Hepatocyte (in vitro differentiated cells): ENCODE results near the gene PIM3. TPM values are rescaled to one million over a fixed set of nuclear protein-coding genes. Genes with fewer than 3 reads are reported as not detected.

Source experiments
- DNase-seq: peaks from one replicate; pipeline ENCODE4 v3.0.0-alpha.2; 2016; ENCODE audit warnings: low spot score
- H2AFZ ChIP-seq: fragments of 200-600 bp; sonication (generic); 2 replicates; pipeline ENCODE4 v1.6.0; 2016; ENCODE audit warnings: antibody characterized with exemption, mild to moderate bottlenecking
- H3K27ac ChIP-seq: fragments of 200-600 bp; sonication (generic); 2 replicates; pipeline ENCODE4 v1.5.1; 2016; ENCODE audit warnings: mild to moderate bottlenecking
- H3K27me3 ChIP-seq: fragments of 200-600 bp; sonication (generic); 2 replicates; pipeline ENCODE4 v1.6.1; 2016
- H3K36me3 ChIP-seq: fragments of 200-600 bp; sonication (generic); replicated peaks from 2 replicates; pipeline ENCODE4 v1.5.1; 2016; ENCODE audit warnings: low read depth; ENCODE audit not compliant: insufficient read depth
- H3K4me1 ChIP-seq: fragments of 200-600 bp; sonication (generic); 2 replicates; pipeline ENCODE4 v1.5.1; 2016; ENCODE audit warnings: mild to moderate bottlenecking, moderate library complexity; ENCODE audit not compliant: insufficient read depth
- H3K4me2 ChIP-seq: fragments of 200-600 bp; sonication (generic); 2 replicates; pipeline ENCODE4 v1.6.0; 2016
- H3K4me3 ChIP-seq: fragments of 200-600 bp; sonication (generic); 2 replicates; pipeline ENCODE4 v1.5.1; 2016; ENCODE audit warnings: mild to moderate bottlenecking
- H3K79me2 ChIP-seq: fragments of 200-600 bp; sonication (generic); 2 replicates; pipeline ENCODE4 v1.6.0; 2017; ENCODE audit warnings: mild to moderate bottlenecking
- H3K9me2 ChIP-seq: fragments of 200-600 bp; sonication (generic); replicated peaks from 2 replicates; pipeline ENCODE4 v1.6.0; 2017; ENCODE audit warnings: mild to moderate bottlenecking; ENCODE audit not compliant: insufficient read depth
- H3K9me3 ChIP-seq: fragments of 200-600 bp; sonication (generic); 2 replicates; pipeline ENCODE4 v1.5.1; 2016; ENCODE audit warnings: low read depth, mild to moderate bottlenecking
- H4K20me1 ChIP-seq: fragments of 200-600 bp; sonication (generic); 2 replicates; pipeline ENCODE4 v1.6.0; 2016; ENCODE audit warnings: mild to moderate bottlenecking; ENCODE audit not compliant: insufficient read depth, poor library complexity, severe bottlenecking
- EZH2 ChIP-seq: fragments of 200-600 bp; sonication (generic); IDR thresholded peaks from 2 replicates; pipeline ENCODE4 v1.6.1; 2016; ENCODE audit warnings: antibody characterized with exemption, mild to moderate bottlenecking, borderline replicate concordance
- EZH2phosphoT487 ChIP-seq: fragments of 200-600 bp; sonication (generic); IDR thresholded peaks from one replicate; pipeline ENCODE4 v1.6.1; 2018; ENCODE audit warnings: antibody characterized with exemption, mild to moderate bottlenecking, low read depth, moderate library complexity; ENCODE audit not compliant: unreplicated experiment, severe bottlenecking
- WGBS: methylation state at CpG from one replicate; pipeline ENCODE4 v1.1.6; 2016; ENCODE audit warnings: low lambda C conversion rate; ENCODE audit errors: missing lambda C conversion rate; 5-methylcytosine and 5-hydroxymethylcytosine counted together
- polyA plus RNA-seq: library from polyadenylated mRNA; unstranded; fragments of >200 nt; fragmentation: Nextera tagmentation; extraction: Ambion mirVana; gene quantifications from 2 replicates; pipeline ENCODE4 v1.2.1, GENCODE V29; 2016
- total RNA-seq: library from RNA; depleted of rRNA; stranded (reverse); fragments of >200 nt; gene quantifications from 2 replicates; pipeline ENCODE4 v1.2.3, GENCODE V29; 2014
- TF ChIP-seq, protein P1 (sequence below): fragments of 200-600 bp; sonication (generic); IDR thresholded peaks from 2 replicates; pipeline ENCODE4 v1.5.1; 2016; ENCODE audit warnings: antibody characterized with exemption, mild to moderate bottlenecking; ENCODE audit not compliant: poor library complexity

The PIM3 gene
- total and polyA plus RNA-seq, 2 experiments from 2014 or later: 81.1 to 138 TPM

DNA sequence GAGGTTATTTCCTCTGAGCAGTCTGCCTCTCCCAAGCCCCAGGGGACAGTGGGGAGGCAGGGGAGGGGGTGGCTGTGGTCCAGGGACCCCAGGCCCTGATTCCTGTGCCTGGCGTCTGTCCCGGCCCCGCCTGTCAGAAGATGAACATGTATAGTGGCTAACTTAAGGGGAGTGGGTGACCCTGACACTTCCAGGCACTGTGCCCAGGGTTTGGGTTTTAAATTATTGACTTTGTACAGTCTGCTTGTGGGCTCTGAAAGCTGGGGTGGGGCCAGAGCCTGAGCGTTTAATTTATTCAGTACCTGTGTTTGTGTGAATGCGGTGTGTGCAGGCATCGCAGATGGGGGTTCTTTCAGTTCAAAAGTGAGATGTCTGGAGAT lies 3.1 kb downstream of the PIM3 start:
- no peaks in the 10 kb centered on the region for H3K36me3 ChIP-seq
- peaks cover 43% of the 10 kb centered on the region for H4K20me1 ChIP-seq
- peak overlapping the region; percentile 95 for H3K4me2 ChIP-seq
- H2AFZ ChIP-seq: no peak overlapping the region
- H3K9me2 ChIP-seq: no peaks in the 10 kb centered on the region
- peak overlapping the region; percentile 94 for H3K27ac ChIP-seq
- TF ChIP-seq EZH2phosphoT487 (no peak), EZH2 (no peak)
- TF ChIP-seq, protein P1, sequence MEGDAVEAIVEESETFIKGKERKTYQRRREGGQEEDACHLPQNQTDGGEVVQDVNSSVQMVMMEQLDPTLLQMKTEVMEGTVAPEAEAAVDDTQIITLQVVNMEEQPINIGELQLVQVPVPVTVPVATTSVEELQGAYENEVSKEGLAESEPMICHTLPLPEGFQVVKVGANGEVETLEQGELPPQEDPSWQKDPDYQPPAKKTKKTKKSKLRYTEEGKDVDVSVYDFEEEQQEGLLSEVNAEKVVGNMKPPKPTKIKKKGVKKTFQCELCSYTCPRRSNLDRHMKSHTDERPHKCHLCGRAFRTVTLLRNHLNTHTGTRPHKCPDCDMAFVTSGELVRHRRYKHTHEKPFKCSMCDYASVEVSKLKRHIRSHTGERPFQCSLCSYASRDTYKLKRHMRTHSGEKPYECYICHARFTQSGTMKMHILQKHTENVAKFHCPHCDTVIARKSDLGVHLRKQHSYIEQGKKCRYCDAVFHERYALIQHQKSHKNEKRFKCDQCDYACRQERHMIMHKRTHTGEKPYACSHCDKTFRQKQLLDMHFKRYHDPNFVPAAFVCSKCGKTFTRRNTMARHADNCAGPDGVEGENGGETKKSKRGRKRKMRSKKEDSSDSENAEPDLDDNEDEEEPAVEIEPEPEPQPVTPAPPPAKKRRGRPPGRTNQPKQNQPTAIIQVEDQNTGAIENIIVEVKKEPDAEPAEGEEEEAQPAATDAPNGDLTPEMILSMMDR: no peak
- H3K4me3 ChIP-seq: no peak overlapping the region
- H3K4me1 ChIP-seq: peaks cover 49% of the 10 kb centered on the region
- peaks cover 35% of the 10 kb centered on the region for H3K79me2 ChIP-seq
- no peak for DNase-seq
- H3K27me3 ChIP-seq: no peaks in the 10 kb centered on the region
- H3K9me3 ChIP-seq: no peaks in the 10 kb centered on the region
- 73% methylated on average over 6 of the region's 6 CpGs for WGBS

DNA sequence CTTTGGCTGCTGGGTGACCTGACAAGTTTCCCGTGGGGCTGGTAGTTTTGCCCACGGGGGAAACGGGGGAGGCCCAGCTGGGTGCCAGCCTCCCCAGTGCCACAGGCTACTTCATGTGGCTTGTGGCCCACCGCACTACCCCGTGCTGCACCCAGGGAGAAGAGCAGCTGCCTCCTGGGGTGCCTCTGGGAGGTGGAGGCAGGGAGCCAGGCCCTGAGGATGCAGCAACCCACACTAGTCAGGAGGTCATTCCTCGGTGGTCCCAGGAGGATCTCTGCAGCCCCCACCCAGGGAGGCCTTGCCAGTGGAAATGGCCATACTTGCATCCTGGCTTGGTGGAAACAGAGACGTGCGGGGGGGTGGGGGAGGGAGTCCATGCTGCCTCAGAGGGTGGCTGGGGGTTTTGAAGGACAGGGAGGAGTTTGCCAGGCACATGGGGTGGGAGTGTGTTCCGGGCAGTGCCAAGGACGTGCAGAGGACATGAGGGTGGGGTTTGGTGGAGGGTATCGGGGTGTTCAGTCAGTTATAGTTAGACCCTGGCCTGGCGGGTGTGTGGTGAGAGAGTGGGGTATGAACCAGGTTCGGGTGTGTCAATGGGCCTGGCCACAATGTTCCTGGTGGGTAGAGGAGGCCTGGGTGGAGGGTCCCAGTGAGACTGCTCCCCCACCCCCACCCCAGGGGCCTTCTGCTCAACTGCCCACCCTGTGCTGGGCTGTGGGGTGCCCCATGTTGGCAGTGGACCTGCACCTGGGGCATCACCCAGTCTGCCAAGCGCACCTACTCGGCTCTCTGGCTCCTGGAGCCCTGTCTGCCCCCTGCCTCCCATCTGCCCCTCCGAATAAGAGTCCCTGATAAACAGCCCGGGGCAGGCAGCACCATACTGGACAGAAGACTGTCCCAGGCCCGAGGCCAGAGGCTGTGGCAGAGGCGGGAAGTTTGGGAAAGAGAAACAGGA lies 3.8 kb downstream of the PIM3 start:
- Histone ChIP-seq H3K4me3 (no peak overlapping the region), H2AFZ (no peak overlapping the region), H3K27me3 (no peaks in the 10 kb centered on the region), H3K4me2 (peak overlapping the region; percentile 95), H4K20me1 (peaks cover 43% of the 10 kb centered on the region), H3K9me2 (no peaks in the 10 kb centered on the region), H3K4me1 (peaks cover 46% of the 10 kb centered on the region), H3K27ac (peak overlapping the region; percentile 94), H3K36me3 (no peaks in the 10 kb centered on the region), H3K9me3 (no peaks in the 10 kb centered on the region), H3K79me2 (peaks cover 35% of the 10 kb centered on the region)
- TF ChIP-seq EZH2 (no peak), EZH2phosphoT487 (no peak)
- TF ChIP-seq, protein P1: no peak
- 88% methylated on average over 16 of the region's 19 CpGs for WGBS
- DNase-seq: peak; percentile 10

DNA sequence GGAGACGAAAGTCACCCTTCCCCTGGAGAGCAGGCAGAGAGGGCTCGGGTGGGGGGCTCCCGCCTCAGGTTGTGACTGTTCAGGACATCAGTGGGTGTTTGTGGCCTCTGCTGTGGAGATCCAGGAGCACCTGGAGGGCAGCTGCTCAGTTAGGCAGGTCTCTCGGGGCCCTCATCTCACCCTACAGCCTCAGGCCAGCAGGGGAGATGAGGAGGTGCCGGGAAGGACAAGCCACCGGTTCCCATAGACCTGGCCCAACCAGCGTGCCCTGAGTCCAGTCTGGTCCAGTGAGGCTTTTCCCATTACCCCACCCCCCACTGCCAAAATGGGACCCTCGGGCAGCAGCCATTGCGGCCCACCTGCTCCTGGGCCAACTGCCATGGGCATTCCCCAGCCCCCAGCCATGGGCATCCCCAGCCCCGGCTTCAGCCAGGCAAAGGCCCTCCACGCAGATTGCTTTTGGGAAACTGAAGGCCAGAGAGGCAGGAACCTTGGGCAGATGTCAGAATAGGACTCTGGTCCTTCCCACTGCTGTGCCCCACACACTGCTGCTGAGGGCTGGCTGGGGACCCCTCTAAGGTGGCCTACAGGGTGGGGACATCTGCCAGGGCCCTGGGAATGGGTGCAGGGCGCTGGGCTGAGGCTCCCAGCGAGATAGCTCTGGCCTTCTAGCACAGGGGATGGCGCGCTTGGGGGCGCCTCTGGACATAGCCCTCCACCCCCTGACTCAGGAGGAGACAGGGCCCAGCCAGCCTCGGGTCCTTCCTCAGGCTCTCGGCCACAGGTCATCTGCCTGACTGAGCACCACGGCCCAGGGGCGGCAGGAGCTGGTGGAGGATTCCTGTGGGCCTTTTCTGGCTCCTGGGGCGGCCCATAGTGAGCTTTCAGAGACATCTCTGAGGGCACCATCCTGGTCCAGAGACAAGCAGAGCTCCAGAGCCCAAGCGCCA lies 4.8 kb downstream of the PIM3 start:
- peak; percentile 36 for DNase-seq
- no peak overlapping the region for H3K4me3 ChIP-seq

More for the DNA sequence above, 4.8 kb downstream of the PIM3 start:
- H3K27me3 ChIP-seq: no peaks in the 10 kb centered on the region
- TF ChIP-seq, protein P1: no peak
- TF ChIP-seq EZH2phosphoT487 (no peak), EZH2 (no peak)
- no peaks in the 10 kb centered on the region for H3K9me3 ChIP-seq
- no peaks in the 10 kb centered on the region for H3K9me2 ChIP-seq
- peaks cover 35% of the 10 kb centered on the region for H3K79me2 ChIP-seq
- H3K36me3 ChIP-seq: no peaks in the 10 kb centered on the region
- H4K20me1 ChIP-seq: peaks cover 43% of the 10 kb centered on the region
- peak overlapping the region; percentile 95 for H3K4me2 ChIP-seq
- WGBS: 94% methylated on average over 19 of the region's 22 CpGs
- H3K27ac ChIP-seq: peak overlapping the region; percentile 94
- H2AFZ ChIP-seq: no peak overlapping the region
- peaks cover 44% of the 10 kb centered on the region for H3K4me1 ChIP-seq
